Ammon's horn (tissue), 1 donor: Measurements from ENCODE around the gene TWF1.
"Not testable (repeated sequence)": the region's sequence is repeated elsewhere in the genome, so short reads cannot be mapped to it uniquely, and the experiment has no call there.

Experiments used
- DNase-seq: peaks from one replicate; pipeline ENCODE4 v3.0.0-alpha.2; 2016; ENCODE audit warnings: low spot score

The TWF1 gene

GRCh38 chr12:43805860-43806736 lies at the start of gene TWF1:
Gene TWF1, minus strand, starts transcription at chr12:43806317. Its CDS starts 72 bp downstream, at chr12:43806245.
- peak; percentile 84 for DNase-seq

GRCh38 chr12:43852744-43853143 lies 46.6 kb upstream of the TWF1 start:
- DNase-seq = no peak

DNA sequence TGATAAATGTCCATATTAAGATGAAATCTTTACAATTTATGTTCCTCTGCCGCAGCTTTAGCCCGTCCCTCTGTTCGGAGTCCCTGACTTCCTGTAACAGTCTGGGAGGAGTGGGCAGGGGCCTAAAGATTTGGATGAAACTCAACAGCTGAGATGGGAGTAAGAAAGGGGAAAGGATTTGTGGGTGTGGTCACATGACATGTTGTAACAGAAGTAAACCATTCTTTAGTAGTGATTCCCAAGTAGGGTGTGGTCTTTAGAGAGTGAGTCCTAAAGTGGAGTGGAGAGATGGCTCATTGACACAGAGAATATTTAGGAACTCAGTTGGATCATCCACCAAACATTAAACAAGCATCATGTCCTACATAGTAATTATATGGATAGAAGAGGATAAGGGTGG lies 42.7 kb upstream of the TWF1 start:
- no peak for DNase-seq

DNA sequence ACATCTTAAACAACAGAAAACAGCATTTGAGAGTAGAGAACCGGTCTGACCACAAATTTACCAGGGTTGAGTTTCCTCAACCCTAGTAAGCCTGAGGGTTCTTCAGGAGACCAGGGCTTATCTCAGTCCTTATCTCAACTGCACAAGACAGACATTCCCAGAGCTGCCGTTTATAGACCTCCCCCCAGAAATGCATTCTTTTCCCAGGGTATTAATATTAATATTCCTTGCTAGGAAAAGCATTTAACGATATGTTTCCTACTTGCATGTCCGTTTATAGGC lies 42.0 kb upstream of the TWF1 start:
- no peak for DNase-seq

DNA sequence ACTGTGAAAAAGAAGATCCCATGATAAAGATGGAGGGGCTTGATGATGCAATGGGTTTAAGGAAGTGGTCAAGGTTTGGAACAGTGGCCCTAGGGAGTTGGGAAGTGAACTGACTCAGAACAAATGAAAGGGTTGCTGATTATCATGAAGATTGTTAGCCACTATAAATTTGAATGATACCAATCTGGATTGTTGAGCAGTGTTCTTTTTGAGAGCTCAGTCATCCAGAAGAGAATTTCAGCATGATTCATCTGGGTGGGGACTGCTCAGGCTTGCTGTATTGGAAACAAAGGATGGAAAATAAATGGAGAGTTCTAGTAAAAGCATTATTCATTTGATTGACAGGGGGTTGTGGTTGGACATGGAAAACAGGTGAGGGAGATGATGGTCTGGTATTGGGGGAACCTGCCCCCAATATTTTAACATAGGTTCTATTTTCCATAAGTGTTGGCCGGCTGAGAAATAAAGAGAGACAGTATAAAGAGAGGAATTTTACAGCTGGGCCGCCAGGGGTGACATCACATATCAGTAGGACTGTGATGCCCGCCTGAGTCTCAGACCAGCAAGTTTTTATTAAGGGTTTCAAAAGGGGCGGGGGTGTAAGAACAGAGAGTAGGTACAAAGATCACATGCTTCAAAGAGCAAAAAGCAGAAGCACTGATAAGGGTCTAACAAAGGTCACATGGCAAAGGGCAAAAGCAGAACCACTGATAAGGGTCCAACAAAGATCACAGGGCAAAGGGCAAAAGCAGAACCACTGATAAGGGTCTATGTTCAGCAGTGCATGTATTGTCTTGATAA lies 41.5 kb upstream of the TWF1 start:
- DNase-seq = not testable (repeated sequence)

DNA sequence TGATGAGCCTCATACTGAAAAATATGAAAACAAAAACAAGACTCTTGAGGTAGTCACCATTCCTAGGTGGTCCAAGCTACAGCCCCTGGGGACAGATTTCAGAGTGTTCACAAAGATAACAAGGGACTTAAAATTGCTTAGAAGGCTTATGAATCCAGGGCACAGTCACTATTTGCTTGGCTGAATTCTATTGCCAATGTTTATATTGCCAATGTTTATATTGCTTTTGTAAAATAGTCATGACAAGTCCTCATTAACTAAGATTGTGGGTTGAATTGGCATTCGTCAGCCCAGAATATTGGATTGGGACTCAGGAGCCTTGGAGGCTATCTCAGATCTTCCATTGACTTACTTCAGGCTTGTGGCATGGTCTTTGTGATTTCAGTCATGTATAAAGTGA lies 36.1 kb upstream of the TWF1 start:
- no peak for DNase-seq

DNA sequence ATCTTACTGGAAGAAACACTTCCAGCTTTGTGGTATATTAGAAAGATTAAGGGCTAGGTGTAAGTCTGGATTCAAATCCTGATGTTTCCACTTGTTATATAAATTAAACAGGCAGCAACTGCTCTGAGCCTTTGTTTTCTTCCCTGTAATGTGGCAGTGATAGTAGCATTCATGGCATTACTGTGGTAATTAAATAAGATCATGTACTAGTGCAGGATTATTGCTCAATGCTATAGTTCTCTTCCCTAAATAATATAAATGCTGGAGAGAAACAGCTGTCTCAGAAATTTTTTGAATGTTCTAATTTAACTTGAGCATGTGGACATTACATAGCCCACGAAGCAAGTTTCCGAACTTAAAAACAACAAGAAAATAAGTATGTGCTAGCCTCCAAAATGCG lies 35.1 kb upstream of the TWF1 start:
- no peak for DNase-seq

DNA sequence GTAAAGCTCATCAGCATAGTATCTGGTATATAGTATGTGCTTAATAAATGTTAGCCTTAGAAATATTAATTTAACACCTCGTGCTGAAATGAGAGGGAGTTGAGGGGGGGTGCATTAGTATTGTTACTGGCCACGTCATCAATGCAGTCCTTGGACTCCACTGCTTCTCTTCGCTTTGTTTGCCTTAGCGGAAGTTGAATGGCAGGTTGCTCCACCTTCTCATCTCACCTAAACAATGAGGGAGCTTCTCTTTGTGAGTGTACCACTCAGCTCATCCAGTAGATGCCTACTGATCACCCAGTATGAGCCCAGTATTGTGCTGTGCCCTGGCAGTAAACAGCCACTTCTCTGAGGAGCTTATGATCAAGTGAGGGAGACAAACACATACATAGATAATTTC lies 34.2 kb upstream of the TWF1 start:
- no peak for DNase-seq

GRCh38 chr12:43836475-43836989 lies 30.4 kb upstream of the TWF1 start:
- peak; percentile 28 for DNase-seq

- peak; percentile 73 for DNase-seq
Observed at GRCh38 chr12:43835656-43836474, 29.7 kb upstream of the TWF1 start, which contains the start of gene TMEM117. Gene TMEM117, plus strand, starts transcription at chr12:43836081.

- DNase-seq = peak; percentile 22
Observed at GRCh38 chr12:43835264-43835655, 29.1 kb upstream of the TWF1 start.

DNA sequence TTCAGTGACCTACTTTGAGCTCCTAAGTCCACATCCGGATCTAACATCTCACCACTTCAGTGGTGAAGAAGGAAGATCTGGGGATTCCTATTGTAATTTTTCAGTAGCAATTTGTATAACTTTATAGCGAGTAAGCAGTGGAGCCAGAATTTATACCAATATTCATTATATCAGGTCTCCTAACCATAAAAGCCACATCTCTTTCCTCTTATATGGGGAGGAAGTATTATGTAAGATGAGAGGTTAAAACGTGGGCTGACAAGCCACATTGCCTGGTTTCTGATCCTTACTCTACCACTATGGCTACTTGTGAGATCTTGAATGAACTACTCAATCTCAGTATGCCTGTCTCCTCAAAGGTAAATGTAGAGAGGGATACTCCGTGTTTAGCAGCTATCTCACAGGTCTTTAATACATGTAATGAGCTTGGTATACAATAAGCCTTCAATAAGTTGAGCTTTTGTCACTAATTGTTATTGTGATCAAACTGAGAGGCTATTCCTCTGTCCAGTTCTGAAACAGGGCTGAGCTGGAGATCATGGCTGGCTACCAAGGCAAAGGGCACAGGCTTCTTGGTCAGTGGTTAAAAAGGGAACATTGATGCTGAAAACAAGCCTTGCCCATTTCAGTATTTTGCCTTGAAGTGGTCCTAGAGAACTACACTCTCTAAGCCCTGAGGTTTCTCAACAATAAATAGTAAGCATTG lies 26.5 kb upstream of the TWF1 start:
- DNase-seq = no peak

DNA sequence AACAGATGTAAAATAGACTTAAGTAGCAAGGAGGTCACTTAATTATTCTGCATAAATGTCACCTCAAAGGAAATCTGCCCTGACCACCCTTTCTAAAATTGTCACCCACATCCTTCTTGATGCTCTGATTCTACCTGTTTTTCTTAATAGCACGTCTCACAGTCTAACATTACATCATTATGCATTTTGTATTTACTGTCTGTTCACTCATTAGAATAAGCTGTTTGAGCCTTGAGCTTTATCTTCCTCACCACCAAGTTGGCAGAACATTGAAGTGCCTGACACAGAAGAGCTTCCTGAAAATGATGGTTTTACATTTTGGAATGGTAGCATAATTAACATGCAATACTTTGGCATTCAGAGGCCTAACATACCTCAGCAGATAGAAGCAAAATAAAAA lies 21.0 kb upstream of the TWF1 start:
- DNase-seq = no peak

- DNase-seq = no peak
Observed at GRCh38 chr12:43826681-43827080, 20.6 kb upstream of the TWF1 start.

DNA sequence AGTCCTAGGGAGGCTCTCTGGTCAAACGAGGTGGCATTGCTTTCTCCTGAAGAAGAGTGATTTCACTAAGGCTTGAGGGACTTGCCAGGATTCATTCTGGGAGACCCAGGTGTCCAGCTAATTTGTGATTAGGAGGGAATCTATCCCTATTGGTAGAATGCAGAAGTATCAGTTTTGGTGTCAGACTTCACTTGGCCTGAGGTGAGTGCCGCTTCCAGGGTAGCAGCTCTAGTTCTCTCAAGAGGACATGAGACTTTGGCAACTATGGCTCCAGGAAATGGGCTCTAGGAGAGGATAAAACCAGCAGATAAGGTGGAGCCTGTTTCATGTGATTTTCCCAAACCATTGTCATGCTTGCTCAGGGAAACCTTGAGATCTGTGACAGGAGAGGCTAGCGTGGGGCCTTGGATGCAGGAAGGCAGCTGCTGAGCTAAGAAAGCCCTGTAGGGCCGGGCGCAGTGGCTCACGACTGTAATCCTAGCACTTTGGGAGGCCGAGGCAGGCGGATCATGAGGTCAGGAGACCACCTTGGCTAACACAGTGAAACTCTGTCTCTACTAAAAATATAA lies 18.2 kb upstream of the TWF1 start:
- no peak for DNase-seq

DNA sequence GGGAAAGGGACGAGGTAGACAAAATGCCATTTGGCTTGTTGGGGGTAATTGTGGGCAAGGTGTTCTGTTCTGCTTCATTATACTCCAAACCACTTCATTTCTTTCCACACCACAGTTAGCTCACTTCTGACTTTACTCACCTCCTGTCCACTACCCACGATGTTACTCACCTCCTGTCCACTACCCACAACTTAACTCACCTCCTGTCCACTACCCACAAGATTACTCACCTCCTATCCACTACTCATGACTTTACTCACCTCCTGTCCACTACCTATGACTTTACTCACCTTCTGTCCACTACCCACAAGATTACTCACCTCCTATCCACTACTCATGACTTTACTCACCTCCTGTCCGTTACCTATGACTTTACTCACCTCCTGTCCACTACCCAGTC lies 10.1 kb upstream of the TWF1 start:
- no peak for DNase-seq

- DNase-seq = no peak
Observed at GRCh38 chr12:43815416-43815815, 9.3 kb upstream of the TWF1 start.

- DNase-seq = no peak
Observed at GRCh38 chr12:43812926-43813325, 6.8 kb upstream of the TWF1 start.

- DNase-seq = no peak
Observed at GRCh38 chr12:43812057-43812456, 5.9 kb upstream of the TWF1 start.

DNA sequence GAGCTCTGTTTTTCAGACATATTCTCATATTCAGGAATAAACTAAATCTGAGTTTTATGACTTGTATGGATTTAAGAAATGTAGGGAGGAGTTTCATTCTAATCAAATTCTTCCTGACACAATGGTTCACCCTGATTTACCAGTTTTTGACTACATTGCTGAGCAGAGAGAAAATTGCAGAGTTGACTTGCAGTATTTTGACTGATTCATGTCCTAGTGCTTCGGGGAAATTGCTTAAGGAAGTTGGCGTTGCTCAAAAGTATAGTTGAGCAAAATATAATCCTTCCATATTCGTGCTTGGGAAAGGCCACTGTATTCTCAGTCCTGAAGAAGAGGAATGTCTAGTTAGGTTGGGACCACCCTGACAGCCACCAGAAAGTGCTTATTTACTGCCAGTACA lies 1.3 kb upstream of the TWF1 start:
- no peak for DNase-seq

DNA sequence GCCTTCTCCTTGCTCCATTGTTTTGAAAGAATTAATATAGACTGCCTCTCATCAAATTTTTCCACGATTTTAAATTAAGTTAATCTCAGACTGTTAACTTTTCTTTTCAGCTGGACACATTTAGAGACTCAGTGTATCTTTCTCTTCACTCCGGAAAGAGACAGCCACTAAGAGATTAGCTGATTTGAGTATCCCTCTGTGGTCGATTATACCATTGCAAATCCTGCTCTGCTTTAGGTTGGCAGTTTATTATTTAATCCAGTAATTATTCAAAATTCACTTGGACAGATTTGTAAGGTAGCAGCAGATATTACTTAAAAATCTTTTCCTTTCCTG lies 588 bp upstream of the TWF1 start:
- no peak for DNase-seq
